Chondrocyte (in vitro differentiated cells): Measurements from ENCODE around the gene ARHGEF7. TPM values are rescaled to one million over a fixed set of nuclear protein-coding genes. Genes with fewer than 3 reads are reported as not detected.

ENCODE experiments used
- DNase-seq: peaks from one replicate; pipeline ENCODE4 v3.0.0; 2021; ENCODE audit warnings: mixed read lengths, low spot score
- H3K27ac Mint-ChIP-seq: one replicate; pipeline ENCODE4 v1.8.0; 2021; ENCODE audit warnings: mild to moderate bottlenecking, moderate library complexity, mixed read lengths; ENCODE audit not compliant: unreplicated experiment
- H3K27me3 Mint-ChIP-seq: 2 replicates; pipeline ENCODE4 v1.8.0; 2021; ENCODE audit warnings: low read depth, mixed read lengths
- H3K36me3 Mint-ChIP-seq: 2 replicates; pipeline ENCODE4 v1.8.0; 2021; ENCODE audit warnings: low read depth, mixed read lengths
- H3K4me1 Mint-ChIP-seq: 2 replicates; pipeline ENCODE4 v1.8.0; 2021; ENCODE audit warnings: low read depth, mild to moderate bottlenecking, mixed read lengths
- H3K4me3 Mint-ChIP-seq: one replicate; pipeline ENCODE4 v1.8.0; 2021; ENCODE audit warnings: mild to moderate bottlenecking, moderate library complexity, mixed read lengths; ENCODE audit not compliant: unreplicated experiment
- H3K9me3 Mint-ChIP-seq: 2 replicates; pipeline ENCODE4 v1.8.0; 2021; ENCODE audit warnings: low read depth, mixed read lengths
- long read RNA-seq: library from polyadenylated mRNA; stranded (forward); transcript quantifications from one replicate; pipeline ENCODE4 v2.0.0, GENCODE V29; 2021
- total RNA-seq: library from RNA; stranded (reverse); gene quantifications from 3 replicates; pipeline ENCODE4 v1.2.1, GENCODE V29; 2021
- TF ChIP-seq, protein P1 (sequence below): fragments of 200-600 bp; sonication (generic); IDR thresholded peaks from 2 replicates; pipeline ENCODE4 v1.5.0; 2021; ENCODE audit warnings: antibody characterized with exemption, mild to moderate bottlenecking, moderate library complexity

ARHGEF7 gene, protein sequence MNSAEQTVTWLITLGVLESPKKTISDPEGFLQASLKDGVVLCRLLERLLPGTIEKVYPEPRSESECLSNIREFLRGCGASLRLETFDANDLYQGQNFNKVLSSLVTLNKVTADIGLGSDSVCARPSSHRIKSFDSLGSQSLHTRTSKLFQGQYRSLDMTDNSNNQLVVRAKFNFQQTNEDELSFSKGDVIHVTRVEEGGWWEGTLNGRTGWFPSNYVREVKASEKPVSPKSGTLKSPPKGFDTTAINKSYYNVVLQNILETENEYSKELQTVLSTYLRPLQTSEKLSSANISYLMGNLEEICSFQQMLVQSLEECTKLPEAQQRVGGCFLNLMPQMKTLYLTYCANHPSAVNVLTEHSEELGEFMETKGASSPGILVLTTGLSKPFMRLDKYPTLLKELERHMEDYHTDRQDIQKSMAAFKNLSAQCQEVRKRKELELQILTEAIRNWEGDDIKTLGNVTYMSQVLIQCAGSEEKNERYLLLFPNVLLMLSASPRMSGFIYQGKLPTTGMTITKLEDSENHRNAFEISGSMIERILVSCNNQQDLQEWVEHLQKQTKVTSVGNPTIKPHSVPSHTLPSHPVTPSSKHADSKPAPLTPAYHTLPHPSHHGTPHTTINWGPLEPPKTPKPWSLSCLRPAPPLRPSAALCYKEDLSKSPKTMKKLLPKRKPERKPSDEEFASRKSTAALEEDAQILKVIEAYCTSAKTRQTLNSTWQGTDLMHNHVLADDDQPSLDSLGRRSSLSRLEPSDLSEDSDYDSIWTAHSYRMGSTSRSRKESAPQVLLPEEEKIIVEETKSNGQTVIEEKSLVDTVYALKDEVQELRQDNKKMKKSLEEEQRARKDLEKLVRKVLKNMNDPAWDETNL
- total RNA-seq = 96.8 to 138 TPM (median 137 TPM) in 3 replicates
- long read RNA-seq, full-length matches to known transcripts = 1 of 23 reads
- long read RNA-seq, partial matches to known transcripts = 18 of 23 reads
- long read RNA-seq, other reads (novel, unspliced or antisense) = 4 of 23 reads

DNA sequence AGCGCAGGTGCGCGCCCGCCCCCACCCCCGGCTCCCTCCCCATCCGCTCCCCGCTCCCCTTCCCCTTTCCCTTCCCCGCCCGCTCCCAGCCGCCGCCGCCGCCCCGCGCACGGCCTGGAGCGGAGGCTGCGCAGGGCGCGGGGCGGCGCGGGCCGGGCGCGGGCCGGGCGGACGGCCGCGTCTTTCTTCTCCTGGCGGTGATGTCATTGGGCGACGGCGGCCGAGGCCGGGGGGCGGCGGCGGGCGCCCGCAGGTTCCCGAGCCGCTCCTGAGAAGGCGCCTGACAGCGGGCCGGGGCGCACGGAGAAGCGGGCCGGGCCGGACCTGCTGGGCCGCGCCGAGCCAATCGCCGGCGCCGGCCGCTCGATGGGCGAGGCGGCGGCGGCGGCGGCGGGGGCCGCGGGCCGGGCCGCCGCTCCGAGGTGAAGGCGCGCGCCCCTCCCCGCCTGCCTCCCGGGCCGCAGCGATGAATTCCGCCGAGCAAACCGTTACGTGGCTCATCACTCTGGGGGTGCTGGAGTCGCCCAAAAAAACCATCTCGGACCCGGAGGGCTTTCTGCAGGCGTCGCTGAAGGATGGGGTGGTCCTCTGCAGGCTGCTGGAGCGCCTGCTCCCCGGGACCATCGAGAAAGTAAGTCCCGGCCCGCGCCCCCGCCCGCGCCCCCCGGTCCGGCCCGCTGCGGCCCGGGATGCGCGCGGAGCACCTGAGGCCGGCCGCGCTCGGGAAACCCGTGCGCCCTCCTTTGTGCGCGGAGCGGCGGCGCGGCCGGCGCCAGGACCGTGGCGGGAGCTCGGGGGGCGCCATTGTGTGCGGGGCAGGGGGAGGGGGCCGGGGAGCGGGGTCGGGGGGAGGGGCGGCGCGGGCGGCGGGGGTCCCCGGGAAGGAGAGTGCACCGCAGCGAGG is at the start of gene ARHGEF7:
TSS of gene ARHGEF7 (plus strand) at position 250 of the 904 bp plus-strand sequence. CDS start at position 467, 217 bp downstream.
- peak within 1 kb of the TSS; percentile 98 for H3K27ac Mint-ChIP-seq
- H3K27me3 Mint-ChIP-seq = peaks cover 15% of the 10 kb centered on the region
- TF ChIP-seq, protein P1, sequence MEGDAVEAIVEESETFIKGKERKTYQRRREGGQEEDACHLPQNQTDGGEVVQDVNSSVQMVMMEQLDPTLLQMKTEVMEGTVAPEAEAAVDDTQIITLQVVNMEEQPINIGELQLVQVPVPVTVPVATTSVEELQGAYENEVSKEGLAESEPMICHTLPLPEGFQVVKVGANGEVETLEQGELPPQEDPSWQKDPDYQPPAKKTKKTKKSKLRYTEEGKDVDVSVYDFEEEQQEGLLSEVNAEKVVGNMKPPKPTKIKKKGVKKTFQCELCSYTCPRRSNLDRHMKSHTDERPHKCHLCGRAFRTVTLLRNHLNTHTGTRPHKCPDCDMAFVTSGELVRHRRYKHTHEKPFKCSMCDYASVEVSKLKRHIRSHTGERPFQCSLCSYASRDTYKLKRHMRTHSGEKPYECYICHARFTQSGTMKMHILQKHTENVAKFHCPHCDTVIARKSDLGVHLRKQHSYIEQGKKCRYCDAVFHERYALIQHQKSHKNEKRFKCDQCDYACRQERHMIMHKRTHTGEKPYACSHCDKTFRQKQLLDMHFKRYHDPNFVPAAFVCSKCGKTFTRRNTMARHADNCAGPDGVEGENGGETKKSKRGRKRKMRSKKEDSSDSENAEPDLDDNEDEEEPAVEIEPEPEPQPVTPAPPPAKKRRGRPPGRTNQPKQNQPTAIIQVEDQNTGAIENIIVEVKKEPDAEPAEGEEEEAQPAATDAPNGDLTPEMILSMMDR = no peak
- H3K4me1 Mint-ChIP-seq = peaks cover 53% of the 10 kb centered on the region
- H3K4me3 Mint-ChIP-seq = peak within 1 kb of the TSS; percentile 86
- no peaks in the 10 kb centered on the region for H3K9me3 Mint-ChIP-seq
- peaks cover 3% of the 10 kb centered on the region for H3K36me3 Mint-ChIP-seq
- DNase-seq = no peak

DNA sequence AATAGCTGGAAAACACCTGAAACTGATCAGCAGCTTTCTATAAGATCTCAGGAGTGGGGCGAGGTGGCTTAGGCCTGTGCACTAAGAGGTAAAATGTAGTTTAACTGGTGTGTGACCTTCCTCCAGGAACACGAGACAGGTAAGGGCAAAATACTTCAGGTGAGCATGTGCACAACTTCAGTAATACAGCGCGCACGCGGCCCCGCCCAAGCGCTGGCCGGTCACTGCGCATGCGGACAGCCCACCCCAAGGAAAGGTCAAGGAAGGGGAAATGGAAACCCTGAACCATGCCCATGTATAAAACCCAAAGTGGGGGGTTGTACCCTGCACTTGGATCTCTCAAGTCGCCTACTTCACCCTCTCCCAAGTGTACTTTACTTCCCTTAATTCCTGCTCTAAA is 49.4 kb upstream of the ARHGEF7 start:
- DNase-seq = no peak
- TF ChIP-seq, protein P1 = no peak
- peaks cover 1% of the 10 kb centered on the region for H3K9me3 Mint-ChIP-seq
- peaks cover 6% of the 10 kb centered on the region for H3K4me1 Mint-ChIP-seq
- no peak overlapping the region for H3K4me3 Mint-ChIP-seq
- no peaks in the 10 kb centered on the region for H3K27me3 Mint-ChIP-seq
- H3K27ac Mint-ChIP-seq = no peak overlapping the region
- peaks cover 1% of the 10 kb centered on the region for H3K36me3 Mint-ChIP-seq

DNA sequence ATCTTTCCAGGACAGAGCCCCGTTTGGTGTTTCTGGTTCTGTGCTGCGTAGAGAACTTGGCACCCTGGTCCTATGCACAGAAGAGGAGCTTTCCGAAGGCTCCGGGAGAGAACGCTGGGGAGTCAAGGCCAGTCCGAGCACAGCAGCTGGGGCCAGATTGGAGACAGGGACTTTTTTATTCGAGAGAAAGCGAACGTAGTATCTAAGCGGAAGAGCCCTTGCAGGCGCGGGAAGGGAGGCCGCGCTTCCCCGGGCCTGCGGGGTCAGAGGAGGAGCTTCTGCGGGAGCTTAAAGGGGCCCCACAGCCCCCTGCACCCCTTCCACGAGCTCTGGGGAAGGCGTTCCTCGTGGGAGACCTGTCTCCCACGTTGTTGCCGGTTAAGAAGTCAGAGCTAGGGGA is 48.6 kb upstream of the ARHGEF7 start:
- no peak for DNase-seq
- TF ChIP-seq, protein P1 = no peak
- no peak overlapping the region for H3K27ac Mint-ChIP-seq
- H3K27me3 Mint-ChIP-seq = no peaks in the 10 kb centered on the region
- H3K4me1 Mint-ChIP-seq = peaks cover 6% of the 10 kb centered on the region
- peaks cover 8% of the 10 kb centered on the region for H3K9me3 Mint-ChIP-seq
- peak overlapping the region; percentile 84 for H3K4me3 Mint-ChIP-seq
- H3K36me3 Mint-ChIP-seq = peaks cover 7% of the 10 kb centered on the region

DNA sequence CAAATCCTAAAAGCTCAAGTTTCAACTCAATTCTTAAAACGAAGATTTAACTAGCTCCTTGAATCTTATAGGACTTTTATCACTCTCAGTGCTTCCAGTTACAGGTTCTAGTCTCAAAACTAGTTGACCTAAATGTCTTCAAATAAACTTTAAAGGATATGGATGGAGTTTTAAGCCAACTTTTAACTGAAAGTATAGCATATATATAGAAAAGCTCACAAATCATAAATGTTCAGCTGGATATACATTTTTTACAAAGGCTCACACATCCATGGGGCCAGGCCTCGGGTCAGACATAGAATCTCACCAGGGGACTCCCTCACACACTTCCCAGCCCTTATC is 47.1 kb upstream of the ARHGEF7 start:
- Mint-ChIP-seq H3K27me3 (no peaks in the 10 kb centered on the region), H3K4me3 (peak overlapping the region; percentile 84), H3K36me3 (peaks cover 7% of the 10 kb centered on the region), H3K9me3 (peaks cover 13% of the 10 kb centered on the region), H3K27ac (no peak overlapping the region), H3K4me1 (peaks cover 6% of the 10 kb centered on the region)
- no peak for DNase-seq
- TF ChIP-seq, protein P1 = peak; percentile 65
